Loucy (cell line): ENCODE measurements around the gene KLHL40.

Experiments used
- H2AFZ ChIP-seq: fragments of 200-600 bp; sonication (generic); 2 replicates; pipeline ENCODE4 v1.6.0; 2016; ENCODE audit warnings: antibody characterized with exemption, mild to moderate bottlenecking, low read length, moderate library complexity
- H3F3A ChIP-seq: fragments of 200-600 bp; 2 replicates; pipeline ENCODE4 v1.6.0; 2016; ENCODE audit warnings: antibody characterized with exemption, low read depth, mild to moderate bottlenecking
- H3K27me3 ChIP-seq: fragments of 200-600 bp; sonication (generic); 2 replicates; pipeline ENCODE4 v1.6.1; 2014; ENCODE audit warnings: low read length, mild to moderate bottlenecking; ENCODE audit not compliant: insufficient read depth, poor library complexity, severe bottlenecking
- H3K36me3 ChIP-seq: fragments of 200-600 bp; sonication (generic); 2 replicates; pipeline ENCODE4 v1.6.1; 2016; ENCODE audit warnings: low read length; ENCODE audit not compliant: insufficient read depth
- H3K4me1 ChIP-seq: fragments of 200-600 bp; sonication (generic); 2 replicates; pipeline ENCODE4 v1.5.1; 2014; ENCODE audit warnings: low read length, mild to moderate bottlenecking; ENCODE audit not compliant: insufficient read depth, poor library complexity, severe bottlenecking
- H3K4me2 ChIP-seq: fragments of 200-600 bp; sonication (generic); 2 replicates; pipeline ENCODE4 v1.6.0; 2014; ENCODE audit warnings: antibody characterized with exemption, low read length, low read depth, mild to moderate bottlenecking; ENCODE audit not compliant: poor library complexity, severe bottlenecking
- H3K4me3 ChIP-seq: fragments of 200-600 bp; sonication (generic); 2 replicates; pipeline ENCODE4 v1.5.1; 2014; ENCODE audit warnings: low read length, mild to moderate bottlenecking, mixed read lengths; ENCODE audit not compliant: poor library complexity, severe bottlenecking
- H3K79me2 ChIP-seq: fragments of 200-600 bp; sonication (generic); 2 replicates; pipeline ENCODE4 v1.6.1; 2014; ENCODE audit warnings: low read length; ENCODE audit not compliant: insufficient read depth
- H3K9ac ChIP-seq: fragments of 200-600 bp; sonication (generic); 2 replicates; pipeline ENCODE4 v1.6.0; 2014; ENCODE audit warnings: mild to moderate bottlenecking, low read depth, low read length, moderate library complexity; ENCODE audit not compliant: poor library complexity, severe bottlenecking
- H3K9me2 ChIP-seq: fragments of 200-600 bp; sonication (generic); replicated peaks from 2 replicates; pipeline ENCODE4 v1.6.1; 2016; ENCODE audit warnings: low read depth, low read length, mixed read lengths
- H3K9me3 ChIP-seq: fragments of 200-600 bp; sonication (generic); 2 replicates; pipeline ENCODE4 v1.6.1; 2014; ENCODE audit warnings: mild to moderate bottlenecking, antibody characterized with exemption, low read length, low read depth; ENCODE audit not compliant: insufficient read depth
- H4K20me1 ChIP-seq: fragments of 200-600 bp; sonication (generic); 2 replicates; pipeline ENCODE4 v1.6.0; 2014; ENCODE audit warnings: antibody characterized with exemption, low read length, mild to moderate bottlenecking; ENCODE audit not compliant: insufficient read depth, poor library complexity, severe bottlenecking
- EZH2phosphoT487 ChIP-seq: fragments of 200-600 bp; IDR thresholded peaks from 2 replicates; pipeline ENCODE4 v1.6.1; 2018; ENCODE audit warnings: antibody characterized with exemption, mild to moderate bottlenecking, moderate library complexity, borderline replicate concordance
- TF ChIP-seq, protein P1 (sequence below): fragments of 200-600 bp; sonication (generic); conservative IDR thresholded peaks from 2 replicates; pipeline ENCODE4 v1.5.1; 2014; ENCODE audit warnings: mild to moderate bottlenecking, antibody characterized with exemption, low read length

Gene KLHL40

GRCh38 chr3:42655331-42655888, 29.9 kb upstream of the KLHL40 start:
- Histone ChIP-seq H3K79me2 (no peaks in the 10 kb centered on the region), H3K9me2 (no peaks in the 10 kb centered on the region), H3K36me3 (no peaks in the 10 kb centered on the region), H3K4me3 (no peak overlapping the region), H3K9ac (no peak overlapping the region), H3K4me1 (peaks cover 20% of the 10 kb centered on the region), H3K27me3 (no peaks in the 10 kb centered on the region), H4K20me1 (no peaks in the 10 kb centered on the region), H3F3A (no peaks in the 10 kb centered on the region), H3K4me2 (peak overlapping the region; percentile 73), H3K9me3 (no peaks in the 10 kb centered on the region), H2AFZ (no peak overlapping the region)
- TF ChIP-seq, protein P1, sequence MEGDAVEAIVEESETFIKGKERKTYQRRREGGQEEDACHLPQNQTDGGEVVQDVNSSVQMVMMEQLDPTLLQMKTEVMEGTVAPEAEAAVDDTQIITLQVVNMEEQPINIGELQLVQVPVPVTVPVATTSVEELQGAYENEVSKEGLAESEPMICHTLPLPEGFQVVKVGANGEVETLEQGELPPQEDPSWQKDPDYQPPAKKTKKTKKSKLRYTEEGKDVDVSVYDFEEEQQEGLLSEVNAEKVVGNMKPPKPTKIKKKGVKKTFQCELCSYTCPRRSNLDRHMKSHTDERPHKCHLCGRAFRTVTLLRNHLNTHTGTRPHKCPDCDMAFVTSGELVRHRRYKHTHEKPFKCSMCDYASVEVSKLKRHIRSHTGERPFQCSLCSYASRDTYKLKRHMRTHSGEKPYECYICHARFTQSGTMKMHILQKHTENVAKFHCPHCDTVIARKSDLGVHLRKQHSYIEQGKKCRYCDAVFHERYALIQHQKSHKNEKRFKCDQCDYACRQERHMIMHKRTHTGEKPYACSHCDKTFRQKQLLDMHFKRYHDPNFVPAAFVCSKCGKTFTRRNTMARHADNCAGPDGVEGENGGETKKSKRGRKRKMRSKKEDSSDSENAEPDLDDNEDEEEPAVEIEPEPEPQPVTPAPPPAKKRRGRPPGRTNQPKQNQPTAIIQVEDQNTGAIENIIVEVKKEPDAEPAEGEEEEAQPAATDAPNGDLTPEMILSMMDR = no peak

DNA sequence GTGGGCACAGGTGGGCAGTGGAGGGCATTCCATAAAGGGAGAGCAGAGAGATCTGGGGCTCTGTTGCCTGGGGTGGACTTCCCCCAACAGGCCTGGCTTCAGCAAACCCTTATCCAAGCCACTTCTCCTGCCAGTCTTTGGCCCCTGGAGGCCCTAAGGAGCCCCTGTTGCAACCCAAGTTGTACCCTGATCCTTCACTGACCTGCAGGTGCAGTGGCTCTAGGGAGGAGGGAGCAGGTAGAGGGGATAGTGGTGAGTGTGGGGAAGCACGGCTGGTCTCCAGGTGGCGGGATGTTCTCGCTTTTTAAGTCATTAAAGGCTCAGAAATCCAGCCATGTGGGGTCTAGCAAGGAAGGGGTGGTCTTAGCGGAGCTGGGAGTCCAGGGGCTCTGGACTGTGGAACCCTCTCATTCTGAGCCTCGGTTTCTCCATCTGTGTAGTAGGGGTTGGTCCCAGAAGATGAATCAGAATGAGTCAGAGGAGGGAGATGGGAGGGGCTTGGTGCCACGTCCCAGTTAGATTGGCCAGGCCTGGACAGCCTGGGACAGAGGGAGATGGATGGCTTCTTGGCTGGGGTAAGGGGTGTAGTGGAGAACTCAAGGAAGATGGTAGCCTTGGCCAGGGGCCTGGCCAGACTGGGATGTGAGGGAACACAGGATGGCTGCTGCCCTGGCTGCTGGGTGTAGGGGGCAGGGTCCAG, 29.2 kb upstream of the KLHL40 start:
- no peaks in the 10 kb centered on the region for H3F3A ChIP-seq
- no peak overlapping the region for H3K4me3 ChIP-seq
- TF ChIP-seq, protein P1 = no peak
- TF ChIP-seq EZH2phosphoT487 = no peak
- H4K20me1 ChIP-seq = no peaks in the 10 kb centered on the region
- H3K4me2 ChIP-seq = no peak overlapping the region
- H3K9ac ChIP-seq = no peak overlapping the region
- no peaks in the 10 kb centered on the region for H3K79me2 ChIP-seq
- no peaks in the 10 kb centered on the region for H3K9me2 ChIP-seq
- H3K9me3 ChIP-seq = no peaks in the 10 kb centered on the region
- no peaks in the 10 kb centered on the region for H3K36me3 ChIP-seq
- no peak overlapping the region for H2AFZ ChIP-seq
- H3K27me3 ChIP-seq = no peaks in the 10 kb centered on the region
- peaks cover 20% of the 10 kb centered on the region for H3K4me1 ChIP-seq

DNA sequence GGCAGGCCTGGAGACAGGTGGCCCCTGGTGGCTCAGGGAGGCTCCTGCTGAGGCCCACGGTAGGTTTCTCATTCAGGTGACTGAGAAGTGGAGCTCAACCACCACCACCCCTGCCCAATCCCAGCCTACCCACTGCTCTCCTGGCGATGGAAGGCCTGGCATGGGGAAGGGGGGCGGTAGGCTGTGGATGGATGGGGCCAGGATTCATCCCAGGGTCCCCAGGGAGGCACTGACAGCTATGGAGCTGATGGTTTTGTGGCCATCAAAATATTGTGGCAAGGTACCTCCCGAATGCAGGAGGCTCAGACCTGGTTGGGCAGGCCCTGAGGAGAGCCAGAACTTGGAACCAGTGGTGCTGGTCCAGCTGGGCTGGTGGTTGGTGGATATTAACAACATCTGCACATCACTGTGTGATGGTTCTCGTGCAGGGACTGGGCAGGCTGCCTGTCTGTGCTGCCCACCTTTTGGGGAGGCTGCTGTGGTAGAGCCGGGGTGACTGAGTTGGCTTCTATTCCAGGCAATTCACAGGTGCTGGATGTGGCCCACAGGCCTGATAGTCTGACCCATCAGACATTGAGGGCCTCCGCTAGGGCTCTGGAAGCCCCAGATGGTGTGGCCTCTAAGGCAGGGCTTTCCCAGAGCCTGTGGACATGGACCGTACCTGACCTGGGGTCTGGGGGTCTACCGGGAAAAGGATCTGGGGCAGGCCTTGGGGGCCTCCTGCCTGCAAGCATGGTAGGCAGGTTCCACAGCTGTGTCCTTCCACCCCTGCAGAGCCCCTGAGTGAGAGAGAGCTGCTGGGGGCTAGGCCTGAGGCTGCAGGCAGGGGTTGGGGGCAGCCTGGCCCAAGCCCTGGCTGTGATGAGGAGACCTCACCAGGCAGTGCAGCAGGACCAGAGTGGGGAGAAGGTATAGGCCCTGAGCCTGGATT, 28.4 kb upstream of the KLHL40 start:
- H3K9ac ChIP-seq = no peak overlapping the region

More for the DNA sequence above, 28.4 kb upstream of the KLHL40 start:
- Histone ChIP-seq H3K9me2 (no peaks in the 10 kb centered on the region), H3K9me3 (no peaks in the 10 kb centered on the region), H3K79me2 (no peaks in the 10 kb centered on the region), H3F3A (no peaks in the 10 kb centered on the region), H3K4me2 (no peak overlapping the region), H3K27me3 (no peaks in the 10 kb centered on the region), H2AFZ (no peak overlapping the region), H3K4me3 (no peak overlapping the region), H3K4me1 (peaks cover 20% of the 10 kb centered on the region), H4K20me1 (no peaks in the 10 kb centered on the region), H3K36me3 (no peaks in the 10 kb centered on the region)
- TF ChIP-seq, protein P1 = no peak
- TF ChIP-seq EZH2phosphoT487 = no peak
